GM12878 (cell line): ENCODE data around the gene GALC.

Experiments
- CTCF ChIP-seq, 3 experiments: IDR thresholded peaks in 2 of 3; conservative IDR thresholded peaks in 1 of 3; 2 replicates each; pipeline ENCODE4 v1.5.1; 2011; ENCODE audit warnings: low read depth in 3 of 3, low read length in 3 of 3, mild to moderate bottlenecking in 3 of 3, control low read depth in 2 of 3, moderate library complexity in 2 of 3, inconsistent platforms in 1 of 3, mixed read lengths in 1 of 3; ENCODE audit not compliant: control insufficient read depth in 2 of 3, insufficient read depth in 1 of 3; ENCODE audit errors: extremely low read depth in 1 of 3
- ZNF274 ChIP-seq: IDR thresholded peaks from one replicate; pipeline ENCODE4 v1.8.0; 2011; ENCODE audit not compliant: insufficient read length, insufficient read depth

- no peak for TF ChIP-seq CTCF (IDR thresholded peaks at IDR 0.05 in 2 of 3, conservative IDR thresholded peaks at IDR 0.05 in 1 of 3; ENCODE audit: control insufficient read depth in 2 of 3, extremely low read depth in 1 of 3, insufficient read depth in 1 of 3, low read depth in 3 of 3, low read length in 3 of 3)
- TF ChIP-seq ZNF274: no peak
Observed at GRCh38 chr14:88032373-88032772, 39.4 kb upstream of the GALC start.
